Osteocyte (in vitro differentiated cells): Measurements from ENCODE around the gene NKIRAS1. TPM values are rescaled to one million over a fixed set of nuclear protein-coding genes. Genes with fewer than 3 reads are reported as not detected.

Experiments used
- DNase-seq: peaks from one replicate; pipeline ENCODE4 v3.0.0; 2021; ENCODE audit warnings: mixed read lengths; ENCODE audit not compliant: unreplicated experiment; ENCODE audit errors: extremely low spot score
- H3K27ac Mint-ChIP-seq: one replicate; pipeline ENCODE4 v1.8.0; 2021; ENCODE audit warnings: mild to moderate bottlenecking, mixed read lengths; ENCODE audit not compliant: unreplicated experiment
- H3K27me3 Mint-ChIP-seq: one replicate; pipeline ENCODE4 v1.8.0; 2021; ENCODE audit warnings: mixed read lengths; ENCODE audit not compliant: unreplicated experiment
- H3K36me3 Mint-ChIP-seq: one replicate; pipeline ENCODE4 v1.8.0; 2021; ENCODE audit warnings: mixed read lengths; ENCODE audit not compliant: unreplicated experiment
- H3K4me1 Mint-ChIP-seq: one replicate; pipeline ENCODE4 v1.8.0; 2021; ENCODE audit warnings: mixed read lengths; ENCODE audit not compliant: unreplicated experiment
- H3K4me3 Mint-ChIP-seq: one replicate; pipeline ENCODE4 v1.8.0; 2021; ENCODE audit warnings: mild to moderate bottlenecking, moderate library complexity, mixed read lengths; ENCODE audit not compliant: unreplicated experiment
- H3K9me3 Mint-ChIP-seq: one replicate; pipeline ENCODE4 v1.8.0; 2021; ENCODE audit warnings: mixed read lengths; ENCODE audit not compliant: unreplicated experiment
- total RNA-seq: library from RNA; stranded (reverse); gene quantifications from 2 replicates; pipeline ENCODE4 v1.2.1, GENCODE V29; 2021
- TF ChIP-seq, protein P1 (sequence below): fragments of 200-600 bp; sonication (generic); IDR thresholded peaks from 2 replicates; pipeline ENCODE4 v1.5.0; 2021; ENCODE audit warnings: antibody characterized with exemption, mild to moderate bottlenecking, moderate library complexity

NKIRAS1 gene
- total RNA-seq, 1 donor from 2014 or later: 13.1 TPM

DNA sequence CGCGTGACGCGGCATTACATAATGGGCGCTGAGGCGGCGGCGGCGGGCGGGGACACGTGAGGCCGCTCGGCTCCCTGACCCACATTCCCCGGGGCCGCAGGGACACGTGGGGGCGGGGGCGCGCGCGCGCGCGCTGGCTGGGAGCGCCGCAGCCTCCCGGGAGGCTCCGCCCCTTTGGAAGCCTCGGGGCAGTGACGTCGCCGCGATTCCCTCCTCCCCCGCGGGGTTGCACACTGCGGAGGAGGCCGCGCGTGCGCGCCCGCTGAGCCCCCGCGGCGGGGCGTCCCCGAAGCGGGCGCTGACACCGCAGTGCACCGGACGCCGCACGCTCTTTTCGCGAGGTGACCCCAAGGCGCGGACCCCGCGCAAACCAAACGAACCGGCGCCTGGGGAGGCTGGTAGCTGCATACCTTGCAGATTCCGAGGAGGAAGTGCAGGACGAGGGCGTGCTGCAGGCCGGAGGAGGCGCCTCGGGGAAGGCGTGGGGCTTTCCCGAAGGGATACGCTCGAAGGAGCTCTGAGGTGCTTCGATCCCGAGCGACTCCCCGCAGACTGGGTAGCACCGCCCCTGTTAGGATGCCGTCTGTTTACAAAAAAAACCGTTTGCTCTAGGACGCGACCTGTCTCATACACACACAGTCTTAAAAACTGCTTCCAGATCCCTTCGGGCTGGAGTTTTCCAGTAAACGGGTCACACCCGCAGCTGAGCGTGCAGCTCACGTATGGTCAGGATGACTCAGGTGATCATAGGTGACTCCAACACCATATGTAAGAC, 29.3 kb upstream of the NKIRAS1 start:
- no peaks in the 10 kb centered on the region for H3K27me3 Mint-ChIP-seq
- DNase-seq: peak; percentile 99
- H3K9me3 Mint-ChIP-seq: no peaks in the 10 kb centered on the region
- TF ChIP-seq, protein P1, sequence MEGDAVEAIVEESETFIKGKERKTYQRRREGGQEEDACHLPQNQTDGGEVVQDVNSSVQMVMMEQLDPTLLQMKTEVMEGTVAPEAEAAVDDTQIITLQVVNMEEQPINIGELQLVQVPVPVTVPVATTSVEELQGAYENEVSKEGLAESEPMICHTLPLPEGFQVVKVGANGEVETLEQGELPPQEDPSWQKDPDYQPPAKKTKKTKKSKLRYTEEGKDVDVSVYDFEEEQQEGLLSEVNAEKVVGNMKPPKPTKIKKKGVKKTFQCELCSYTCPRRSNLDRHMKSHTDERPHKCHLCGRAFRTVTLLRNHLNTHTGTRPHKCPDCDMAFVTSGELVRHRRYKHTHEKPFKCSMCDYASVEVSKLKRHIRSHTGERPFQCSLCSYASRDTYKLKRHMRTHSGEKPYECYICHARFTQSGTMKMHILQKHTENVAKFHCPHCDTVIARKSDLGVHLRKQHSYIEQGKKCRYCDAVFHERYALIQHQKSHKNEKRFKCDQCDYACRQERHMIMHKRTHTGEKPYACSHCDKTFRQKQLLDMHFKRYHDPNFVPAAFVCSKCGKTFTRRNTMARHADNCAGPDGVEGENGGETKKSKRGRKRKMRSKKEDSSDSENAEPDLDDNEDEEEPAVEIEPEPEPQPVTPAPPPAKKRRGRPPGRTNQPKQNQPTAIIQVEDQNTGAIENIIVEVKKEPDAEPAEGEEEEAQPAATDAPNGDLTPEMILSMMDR: no peak
- H3K4me1 Mint-ChIP-seq: peaks cover 50% of the 10 kb centered on the region
- H3K27ac Mint-ChIP-seq: peak overlapping the region; percentile 84
- H3K36me3 Mint-ChIP-seq: no peaks in the 10 kb centered on the region
- H3K4me3 Mint-ChIP-seq: peak overlapping the region; percentile 80

DNA sequence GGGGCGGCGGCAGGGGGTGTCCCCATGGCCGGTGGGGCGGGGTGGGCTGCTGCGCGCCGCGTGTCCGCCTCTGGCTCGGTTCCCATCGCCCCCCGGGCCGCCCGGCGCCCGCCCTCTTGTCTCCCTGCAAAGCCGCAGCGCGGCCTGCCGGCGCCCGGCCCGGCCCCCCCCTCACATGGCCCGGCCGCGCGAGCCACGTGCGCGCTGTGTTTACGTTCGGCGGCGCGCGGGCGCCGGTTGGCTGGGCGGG, 28.8 kb upstream of the NKIRAS1 start:
- peaks cover 48% of the 10 kb centered on the region for H3K4me1 Mint-ChIP-seq
- no peaks in the 10 kb centered on the region for H3K9me3 Mint-ChIP-seq
- H3K36me3 Mint-ChIP-seq: no peaks in the 10 kb centered on the region
- H3K4me3 Mint-ChIP-seq: no peak overlapping the region
- no peaks in the 10 kb centered on the region for H3K27me3 Mint-ChIP-seq
- TF ChIP-seq, protein P1: no peak
- no peak for DNase-seq
- H3K27ac Mint-ChIP-seq: no peak overlapping the region

DNA sequence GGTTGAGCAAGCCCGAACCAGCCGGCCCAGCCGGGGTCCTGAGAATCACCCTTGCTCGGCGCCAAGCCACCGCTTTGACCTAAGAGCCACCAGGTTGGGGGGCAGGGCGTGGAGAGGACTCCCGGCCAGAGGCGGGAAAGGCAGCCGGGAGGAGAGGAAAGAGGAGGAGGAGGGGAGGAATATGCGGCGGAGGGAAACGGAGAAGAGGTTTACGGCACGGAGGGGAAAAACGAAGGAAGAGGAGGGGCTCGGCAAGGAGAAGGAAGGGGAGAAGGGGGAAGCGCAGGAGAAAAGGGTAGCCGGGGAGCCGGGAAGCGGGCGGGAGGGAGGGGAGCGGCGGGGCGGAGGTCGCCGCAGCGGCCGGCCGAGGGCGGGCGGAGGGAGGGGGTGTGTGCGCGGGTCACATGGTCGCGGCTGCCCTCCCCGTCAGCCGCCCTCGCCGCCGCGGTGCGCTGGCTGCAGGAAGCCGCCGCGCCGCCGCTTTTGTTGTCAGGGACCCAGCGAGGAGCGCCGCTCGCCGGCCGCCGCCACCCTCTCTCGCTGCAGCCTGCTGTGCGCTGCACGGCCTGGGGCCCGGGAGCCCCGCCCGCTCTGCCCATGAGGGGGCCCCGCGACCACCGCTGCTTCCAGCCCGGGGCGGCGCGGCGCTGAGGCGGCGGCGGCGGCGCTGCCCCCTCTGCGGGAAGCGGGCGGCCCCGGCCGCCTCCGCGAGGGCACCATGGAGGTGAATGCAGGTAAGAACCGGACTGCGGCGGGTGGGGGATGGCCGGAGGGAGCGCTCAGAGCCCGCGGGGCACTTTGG, 28.3 kb upstream of the NKIRAS1 start, which contains the start of gene NR1D2:
NR1D2 (plus strand) TSS at position 426 of the 802 bp plus-strand sequence; CDS start at position 719, 293 bp downstream.
- DNase-seq: peak; percentile 92
- Mint-ChIP-seq H3K36me3 (no peaks in the 10 kb centered on the region), H3K27me3 (no peaks in the 10 kb centered on the region), H3K27ac (peak within 1 kb of the TSS; percentile 84), H3K4me3 (peak within 1 kb of the TSS; percentile 80), H3K4me1 (peaks cover 42% of the 10 kb centered on the region), H3K9me3 (no peaks in the 10 kb centered on the region)
- TF ChIP-seq, protein P1: no peak

DNA sequence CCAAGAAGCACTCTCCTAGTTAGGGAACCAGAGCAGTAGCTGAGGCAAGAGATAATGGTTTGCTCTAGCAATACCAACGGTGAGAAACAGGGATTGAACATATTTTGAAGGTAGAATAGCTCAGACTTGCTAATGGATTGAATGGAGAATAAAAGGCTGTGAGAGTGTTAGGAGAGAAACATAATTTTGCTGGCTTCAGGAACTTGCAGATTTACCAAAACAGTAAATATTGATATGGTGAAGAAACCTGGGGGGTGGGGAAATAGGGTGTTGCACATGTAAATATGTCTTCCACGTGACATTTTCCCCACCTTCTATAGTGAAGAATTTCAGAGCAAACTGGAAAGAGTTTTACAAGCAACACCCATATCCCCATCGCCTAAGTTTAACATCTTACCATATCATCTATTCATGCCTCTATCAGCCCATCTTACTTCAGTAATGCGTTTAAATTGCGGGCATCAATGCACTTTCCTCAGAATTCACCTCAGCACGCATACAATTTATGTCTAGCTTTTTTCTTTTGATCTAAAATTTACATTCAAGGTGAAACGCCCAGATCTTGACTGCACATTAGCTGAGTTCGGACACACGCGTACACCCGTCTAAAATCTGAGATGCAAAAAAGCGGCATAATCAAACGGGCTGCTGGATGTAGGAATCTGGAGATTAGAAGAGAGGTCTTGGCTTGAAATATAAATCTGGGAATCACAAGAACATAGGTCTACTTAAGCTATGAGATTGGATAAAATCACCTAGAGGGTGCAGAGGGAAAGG, 27.4 kb upstream of the NKIRAS1 start:
- DNase-seq: no peak
- Mint-ChIP-seq H3K36me3 (no peaks in the 10 kb centered on the region), H3K27ac (peak overlapping the region; percentile 33), H3K4me1 (peaks cover 34% of the 10 kb centered on the region), H3K9me3 (no peaks in the 10 kb centered on the region), H3K4me3 (peak overlapping the region; percentile 77), H3K27me3 (no peaks in the 10 kb centered on the region)
- TF ChIP-seq, protein P1: no peak

DNA sequence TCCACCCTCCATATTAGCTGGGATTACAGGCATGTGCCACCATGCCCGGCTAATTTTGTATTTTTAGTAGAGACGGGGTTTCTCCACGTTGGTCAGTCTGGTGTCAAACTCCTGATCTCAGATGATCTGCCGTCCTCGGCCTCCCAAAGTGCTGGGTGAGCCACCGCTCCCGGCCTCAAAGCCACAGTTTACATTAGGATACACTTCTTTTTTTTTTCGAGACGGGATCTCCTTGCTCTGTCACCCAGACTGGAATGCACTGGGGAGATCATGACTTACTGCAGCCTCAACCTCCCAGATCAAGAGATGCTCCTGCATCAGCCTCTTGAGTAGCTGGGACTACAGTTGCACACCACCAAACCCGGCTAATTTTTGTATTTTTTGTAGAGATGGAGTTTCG, 25.8 kb upstream of the NKIRAS1 start:
- H3K27ac Mint-ChIP-seq: no peak overlapping the region
- TF ChIP-seq, protein P1: no peak
- H3K4me3 Mint-ChIP-seq: no peak overlapping the region
- peaks cover 25% of the 10 kb centered on the region for H3K4me1 Mint-ChIP-seq
- DNase-seq: no peak
- H3K27me3 Mint-ChIP-seq: no peaks in the 10 kb centered on the region
- H3K9me3 Mint-ChIP-seq: no peaks in the 10 kb centered on the region
- no peaks in the 10 kb centered on the region for H3K36me3 Mint-ChIP-seq
